ENCODE results near the gene GRAMD1A.

- no peak for TF ChIP-seq CTCF (conservative IDR thresholded peaks at IDR 0.05; ENCODE audit: low read length)
- TF ChIP-seq EZH2phosphoT487 (IDR thresholded peaks at IDR 0.05; ENCODE audit: borderline replicate concordance, low read depth, low read length): no peak
Measured at GRCh38 chr19:35066121-35066520, 66.0 kb downstream of the GRAMD1A start.
